ENCODE measurements around the gene NUDCD3.
"Not testable (repeated sequence)": the region's sequence is repeated elsewhere in the genome, so short reads cannot be mapped to it uniquely, and the experiment has no call there.

Gene NUDCD3

DNA sequence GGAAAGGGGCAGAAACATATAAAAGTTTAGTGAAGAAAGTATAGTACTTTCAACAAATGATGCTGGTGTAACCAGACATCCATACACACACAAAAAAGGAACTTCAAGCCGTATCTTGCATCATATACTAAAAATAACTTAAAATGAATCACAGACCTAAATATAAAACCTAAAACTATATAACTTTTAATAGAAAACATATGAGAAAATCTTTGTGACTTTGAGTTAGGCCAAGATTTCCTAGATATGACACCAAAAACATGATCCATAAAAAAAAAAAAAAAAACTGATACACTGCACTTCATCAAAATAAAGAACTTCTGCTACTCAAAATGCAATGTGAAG, 40.9 kb downstream of the NUDCD3 start:
- FAIRE-seq (peak; percentile 35), DNase-seq (ENCODE audit: low spot score) (no peak)

DNA sequence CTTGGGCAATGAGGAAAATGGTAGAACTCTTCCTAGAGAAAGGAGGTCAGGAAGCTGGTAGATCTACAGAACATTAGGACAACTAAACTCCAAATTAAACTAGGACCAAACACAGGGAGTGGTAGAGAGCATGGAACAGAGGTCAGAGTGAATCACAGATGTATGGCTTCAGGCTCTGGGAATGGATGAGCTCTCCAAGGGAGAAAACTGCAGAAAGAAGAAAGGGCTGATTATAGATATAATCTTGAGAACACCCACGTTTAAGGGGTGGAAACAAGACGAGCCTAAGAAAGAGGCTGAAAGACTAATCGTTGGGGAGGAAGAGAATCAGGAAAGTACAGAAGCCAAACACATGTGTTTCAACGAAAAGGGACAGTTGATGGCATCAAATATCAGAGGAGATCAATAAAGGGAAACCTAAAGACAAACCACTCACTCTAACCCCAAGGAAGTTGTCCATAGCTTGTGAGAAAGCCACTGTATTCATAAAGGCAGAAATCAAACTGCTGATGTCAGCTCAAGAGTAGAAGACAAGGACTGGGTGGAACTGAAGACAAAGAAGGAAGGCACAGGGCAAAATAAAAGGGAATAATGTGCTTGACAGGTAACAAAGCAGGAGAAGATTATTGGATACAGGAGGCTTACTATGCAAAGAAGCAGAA, 41.4 kb downstream of the NUDCD3 start:
- DNase-seq (ENCODE audit: low spot score) (no peak), FAIRE-seq (no peak)

DNA sequence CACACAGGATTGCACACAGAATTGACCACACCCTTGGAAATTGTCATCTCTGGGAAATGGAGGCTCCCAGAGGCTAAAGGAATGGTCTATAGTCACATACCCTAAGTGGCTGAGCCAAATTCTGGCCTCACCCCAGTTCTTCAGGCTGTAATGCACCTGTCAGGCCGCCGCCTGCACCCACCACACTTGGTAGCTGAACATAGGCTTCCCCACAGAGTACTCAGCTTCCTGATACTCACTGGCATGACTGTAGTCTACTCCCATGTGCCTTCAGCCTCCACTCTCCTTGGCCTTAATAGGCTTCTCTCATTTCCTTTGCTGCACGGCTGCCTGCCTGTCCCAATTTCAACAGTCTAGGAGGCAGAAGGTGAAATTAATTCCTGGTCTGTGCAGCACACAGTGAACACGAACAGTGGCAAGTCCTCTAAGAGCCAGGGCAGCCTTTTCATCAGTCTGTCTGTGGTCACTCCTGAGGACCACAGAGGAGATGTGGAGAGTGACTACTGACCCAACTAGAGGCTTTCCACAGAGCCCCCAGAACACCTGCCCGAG, 42.5 kb downstream of the NUDCD3 start:
- no peak for FAIRE-seq
- DNase-seq (ENCODE audit: low spot score) = no peak

DNA sequence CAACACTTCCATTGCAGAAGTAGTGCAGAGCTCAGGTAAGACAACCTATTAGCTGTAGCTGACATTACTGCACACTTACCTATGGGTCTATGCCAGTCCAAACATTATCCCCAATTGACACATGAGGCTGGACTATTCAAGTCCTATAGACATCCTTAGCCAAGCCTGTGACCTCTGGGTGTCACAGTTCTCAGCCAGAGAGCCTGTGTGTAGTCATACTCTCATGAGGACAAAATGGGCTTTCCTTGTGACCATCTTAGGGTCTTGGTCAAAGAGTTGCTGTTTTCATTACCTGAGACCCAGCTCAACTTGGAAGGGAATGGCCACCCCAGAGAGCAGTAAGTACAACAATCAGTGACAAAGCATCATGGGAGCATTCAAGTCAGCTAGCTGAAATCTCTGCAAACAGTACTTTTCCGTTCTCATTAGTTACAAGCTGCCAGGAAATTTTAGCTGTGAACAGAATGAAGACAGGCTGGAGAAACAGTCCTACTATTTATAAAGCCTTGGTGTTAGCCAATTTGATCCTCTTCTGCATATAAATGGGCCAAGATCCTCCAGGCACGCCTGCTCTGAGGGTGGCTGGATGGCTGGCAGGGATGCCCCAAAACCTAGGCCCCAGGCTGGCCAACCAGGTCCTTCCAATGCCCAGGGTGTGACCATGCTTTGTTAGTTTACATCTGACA, 44.3 kb downstream of the NUDCD3 start:
- FAIRE-seq (no peak), DNase-seq (ENCODE audit: low spot score) (no peak)

DNA sequence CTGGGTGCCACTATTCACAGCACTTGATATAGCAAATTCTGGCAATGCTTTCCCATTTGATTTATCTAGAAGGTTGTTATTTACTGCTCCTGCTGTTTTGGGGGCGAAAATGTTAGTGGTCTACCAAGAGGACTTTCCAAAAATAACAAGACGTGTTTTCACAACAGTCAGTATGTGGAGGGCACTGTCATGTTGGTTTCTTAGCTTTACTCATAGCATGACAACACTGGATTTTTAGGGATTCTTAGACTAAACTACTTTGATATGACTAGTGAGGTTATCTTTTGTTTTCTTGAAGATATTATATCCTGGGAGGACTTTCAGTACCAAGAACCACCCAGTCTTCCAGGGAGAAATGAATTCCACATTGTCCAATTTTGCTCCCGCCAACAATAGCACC, 49.4 kb downstream of the NUDCD3 start:
- no peak for DNase-seq (ENCODE audit: low spot score)
- no peak for FAIRE-seq

DNA sequence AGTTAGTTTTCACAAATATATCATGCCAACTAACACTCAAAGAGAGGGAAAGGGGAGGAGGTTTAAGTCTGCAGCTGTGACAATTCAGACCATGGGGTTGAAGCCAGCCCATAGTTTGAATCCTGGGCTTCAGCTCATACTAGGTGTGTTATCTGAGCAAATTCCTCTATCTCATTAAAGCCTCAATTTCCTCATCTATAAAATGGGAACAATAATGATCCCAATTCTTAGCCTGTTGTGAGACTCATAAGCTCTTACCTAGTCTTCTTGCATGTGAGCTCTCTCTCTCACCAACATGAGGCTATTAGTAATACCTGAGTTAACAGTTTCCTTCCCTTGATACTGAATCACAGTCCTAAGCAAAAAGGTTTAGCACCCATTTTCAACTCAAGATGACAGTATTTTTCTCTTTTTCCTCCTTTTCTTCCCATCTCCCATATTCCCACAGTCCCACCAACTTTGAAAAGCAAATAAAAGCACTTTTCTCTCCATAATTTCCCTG, 49.8 kb downstream of the NUDCD3 start:
- FAIRE-seq = no peak

DNA sequence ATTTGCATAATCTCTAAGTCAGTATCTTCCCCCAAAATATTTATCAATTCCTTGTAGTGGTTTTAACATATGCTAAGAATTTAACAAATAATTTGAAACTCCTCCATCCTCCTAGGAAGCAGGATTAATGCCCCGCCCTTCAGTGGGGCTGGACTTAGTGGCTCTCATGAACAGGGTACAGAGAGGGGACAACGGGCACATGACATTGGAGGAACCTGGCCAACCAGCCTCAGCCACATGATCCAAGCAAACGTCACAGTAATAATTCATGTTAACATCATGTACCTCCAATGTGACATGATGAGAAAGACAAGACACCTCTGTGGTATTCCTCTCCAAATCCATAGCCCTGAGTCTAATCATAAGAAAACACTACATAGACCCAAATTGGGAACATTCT, 50.5 kb downstream of the NUDCD3 start:
- DNase-seq (ENCODE audit: low spot score) (no peak), FAIRE-seq (no peak)

More for the DNA sequence above, 49.8 kb downstream of the NUDCD3 start:
- DNase-seq (ENCODE audit: low spot score) = no peak

DNA sequence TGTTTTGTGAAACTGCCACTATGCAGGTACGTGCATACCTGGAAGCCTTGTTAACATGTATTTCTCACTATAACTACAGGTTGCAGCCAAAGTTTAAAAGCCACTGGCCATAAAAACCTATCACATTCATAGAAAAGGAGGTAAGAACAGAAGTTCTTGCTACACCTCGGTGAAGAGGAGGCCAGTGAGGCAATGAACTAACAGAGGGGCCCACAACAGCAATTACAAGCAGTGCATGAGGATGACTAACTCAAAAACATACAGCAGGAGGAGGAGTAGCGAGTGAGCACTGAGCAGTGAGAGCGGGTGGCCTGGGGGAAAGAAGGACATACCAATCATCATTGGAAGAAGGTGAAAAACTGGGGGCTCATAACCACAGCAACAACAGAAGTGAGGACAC, 51.6 kb downstream of the NUDCD3 start:
- DNase-seq (ENCODE audit: low spot score) = no peak
- FAIRE-seq = no peak

DNA sequence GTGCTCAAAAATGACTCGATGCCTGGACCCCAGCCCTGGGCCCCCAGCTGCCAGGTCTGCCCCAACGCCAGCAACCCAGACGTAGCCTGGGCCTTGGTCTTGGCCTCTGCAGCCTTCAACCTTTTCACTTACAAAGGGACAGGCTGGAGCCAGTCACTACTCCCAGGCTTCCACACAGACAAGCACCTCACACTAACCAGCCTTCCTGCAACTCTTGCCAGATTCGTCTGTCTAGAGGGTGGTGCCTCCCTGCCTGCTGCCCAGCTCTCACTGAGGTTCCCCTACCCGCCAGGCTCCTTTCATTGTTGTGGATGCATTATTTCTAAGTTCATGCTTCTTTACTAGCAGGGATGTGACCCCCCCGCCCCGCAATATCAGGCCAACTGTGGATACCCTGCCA, 56.3 kb downstream of the NUDCD3 start:
- DNase-seq (ENCODE audit: low spot score) (no peak), FAIRE-seq (no peak)

DNA sequence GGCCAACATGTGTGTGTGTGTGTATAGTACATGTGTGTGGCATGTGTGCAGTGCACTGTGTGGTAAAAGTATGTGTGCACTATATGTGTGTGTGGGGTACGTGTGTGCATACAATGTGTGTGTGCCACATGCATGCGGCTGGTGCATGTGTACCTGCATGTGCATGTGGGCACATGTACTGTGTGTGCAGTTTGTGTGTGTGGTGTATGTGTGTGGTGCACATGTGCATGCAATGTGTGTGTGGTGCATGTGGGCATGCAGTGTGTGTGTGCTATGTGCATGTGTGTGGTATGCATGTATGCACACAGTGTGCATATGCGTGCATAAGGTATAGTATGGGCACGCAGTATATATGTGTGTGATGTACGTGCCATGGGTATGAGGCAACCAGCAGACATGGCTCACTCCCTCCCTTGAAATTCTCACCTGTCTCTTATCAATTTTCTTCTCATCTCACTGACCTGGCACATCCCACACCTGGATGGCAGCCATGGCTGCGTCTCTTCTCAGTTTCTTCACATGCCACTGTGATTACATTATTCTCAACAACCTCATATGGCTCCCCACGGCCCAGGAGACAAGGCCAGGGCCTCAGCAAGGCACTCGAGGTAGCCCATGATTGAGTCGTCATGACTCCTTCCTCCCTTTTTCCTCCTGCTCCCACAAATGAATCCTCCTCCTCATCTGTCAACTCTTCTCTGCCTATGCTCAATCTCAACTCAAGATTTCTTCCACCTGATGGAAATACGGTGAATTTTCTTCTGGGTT, 57.0 kb downstream of the NUDCD3 start:
- no peak for DNase-seq (ENCODE audit: low spot score)
- FAIRE-seq = no peak

DNA sequence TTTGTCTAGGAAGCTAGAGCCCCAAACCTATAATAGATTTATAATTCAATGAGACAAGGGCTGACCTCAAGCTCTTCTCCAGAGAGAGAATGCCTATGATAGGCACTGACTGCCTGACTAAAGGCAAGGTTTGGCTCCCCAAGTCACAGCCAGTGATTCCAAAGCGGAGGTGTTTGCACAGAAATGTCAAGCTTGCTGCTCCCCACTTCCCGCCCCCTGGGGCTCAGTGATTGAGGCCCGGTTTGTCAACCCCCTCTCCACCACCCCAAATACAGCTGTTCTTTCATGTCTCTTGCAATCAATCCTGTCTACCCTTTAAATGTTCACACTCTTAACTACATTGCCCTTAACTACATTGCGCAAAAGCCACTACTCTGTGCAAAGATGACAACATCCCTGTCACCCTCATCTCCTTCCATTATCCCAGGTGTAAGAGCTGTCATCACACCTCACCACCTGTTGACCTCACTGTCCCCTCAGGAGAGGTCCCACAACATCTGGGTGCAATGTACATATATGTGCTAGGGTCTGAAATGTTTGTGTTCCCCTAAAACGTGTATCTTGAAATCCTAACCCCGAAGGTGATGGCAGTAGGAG, 58.0 kb downstream of the NUDCD3 start:
- DNase-seq (ENCODE audit: low spot score) (no peak), FAIRE-seq (no peak)

DNA sequence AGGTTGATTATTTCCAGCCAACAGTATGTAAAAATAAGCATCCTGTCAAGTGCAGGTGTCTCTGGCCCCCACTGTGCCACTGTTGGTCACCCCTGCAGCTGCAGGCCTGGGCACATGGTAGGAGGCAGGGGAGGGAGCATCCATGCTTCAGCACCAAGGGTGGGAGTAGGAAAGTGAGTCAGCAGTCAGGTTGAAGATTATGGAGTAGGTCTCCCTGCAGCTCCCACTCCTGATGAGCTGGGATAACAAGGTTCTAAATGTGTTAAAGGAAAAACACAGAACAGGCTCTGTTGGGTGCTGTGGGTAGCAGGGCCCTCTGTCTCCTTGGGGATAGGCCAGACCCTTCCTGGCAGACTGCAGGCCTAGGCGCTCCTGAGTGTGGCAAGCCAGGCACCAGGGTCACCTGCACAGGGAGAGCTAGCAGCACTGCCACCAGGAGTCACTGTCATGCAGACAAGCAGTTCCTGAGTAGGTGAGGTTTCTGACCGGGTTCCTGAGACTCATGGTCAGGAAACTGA, 59.3 kb downstream of the NUDCD3 start:
- no peak for FAIRE-seq
- DNase-seq (ENCODE audit: low spot score) = peak; percentile 21

DNA sequence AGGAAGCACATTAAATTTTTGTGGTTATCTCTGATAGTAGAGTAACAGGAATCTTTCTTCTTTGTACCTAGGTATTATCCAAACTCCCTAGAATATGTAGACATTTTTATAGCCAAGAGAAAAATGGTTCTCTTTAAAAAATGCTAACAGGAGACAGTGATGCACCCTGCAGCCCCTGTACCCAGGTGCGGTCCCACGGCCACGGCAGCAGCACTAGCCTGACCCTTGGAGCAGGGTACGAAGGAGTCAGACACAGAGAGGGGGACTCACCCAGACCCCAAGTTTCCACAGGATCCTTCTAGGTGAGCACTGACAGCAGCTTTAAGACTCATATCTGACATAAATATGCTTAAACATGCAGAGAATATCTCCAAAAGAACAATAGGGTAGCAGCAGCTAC, 60.4 kb downstream of the NUDCD3 start:
- no peak for FAIRE-seq

DNA sequence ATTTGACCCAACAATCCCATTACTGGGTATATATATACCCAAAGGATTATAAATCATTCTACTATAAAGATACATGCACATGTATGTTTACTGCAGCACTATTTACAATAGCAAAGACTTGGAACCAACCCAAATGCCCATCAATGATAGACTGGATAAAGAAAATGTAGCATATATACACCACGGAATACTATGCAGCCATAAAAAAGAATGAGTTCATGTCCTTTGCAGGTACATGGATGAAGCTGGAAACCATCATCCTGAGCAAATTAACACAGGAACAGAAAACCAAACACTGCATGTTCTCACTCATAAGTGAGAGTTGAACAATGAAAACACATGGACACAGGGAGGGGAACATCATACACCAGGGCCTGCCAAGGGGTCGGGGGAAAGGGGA, 65.7 kb downstream of the NUDCD3 start:
- FAIRE-seq; DNase-seq (ENCODE audit: low spot score): not testable (repeated sequence)

More for the DNA sequence above, 60.4 kb downstream of the NUDCD3 start:
- no peak for DNase-seq (ENCODE audit: low spot score)

DNA sequence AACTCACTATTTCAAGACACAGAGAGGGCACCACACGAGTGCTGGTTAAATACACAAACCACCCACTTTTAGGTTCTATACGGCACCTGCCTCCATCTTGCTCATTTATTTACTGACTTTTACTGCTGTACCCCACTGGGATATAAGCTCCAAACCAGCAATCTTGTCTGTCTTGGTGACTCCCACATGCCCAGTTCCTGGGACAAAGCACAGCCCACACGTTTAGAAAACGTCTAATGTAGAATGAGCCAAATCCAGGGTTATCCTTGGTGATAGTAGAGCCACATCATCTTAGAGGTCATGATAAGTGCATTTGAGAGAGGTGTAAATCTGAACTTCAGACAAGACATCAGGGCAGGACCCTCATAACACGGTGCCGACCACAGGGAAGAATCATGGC, 73.5 kb downstream of the NUDCD3 start:
- FAIRE-seq = no peak
- DNase-seq (ENCODE audit: low spot score) = no peak

DNA sequence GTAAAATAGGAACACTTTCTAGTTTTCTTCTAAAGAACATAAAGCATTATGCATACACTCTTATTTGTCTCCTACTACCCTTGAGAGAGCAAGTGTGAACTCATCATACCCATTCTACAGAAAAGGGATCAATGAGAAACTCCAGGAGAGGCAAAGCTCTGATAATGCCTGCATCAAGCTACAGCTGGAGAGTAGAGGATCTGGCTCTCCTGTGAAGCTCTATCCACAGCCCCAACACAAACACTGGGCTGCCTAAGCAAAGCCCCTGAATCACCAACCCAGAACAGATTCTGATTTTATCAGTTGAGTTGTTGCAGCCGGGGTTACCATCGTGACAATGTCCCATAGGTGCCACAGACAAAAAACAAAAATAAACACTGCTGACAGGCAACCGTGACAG, 74.9 kb downstream of the NUDCD3 start:
- peak; percentile 91 for DNase-seq (ENCODE audit: low spot score)
- peak; percentile 70 for FAIRE-seq

DNA sequence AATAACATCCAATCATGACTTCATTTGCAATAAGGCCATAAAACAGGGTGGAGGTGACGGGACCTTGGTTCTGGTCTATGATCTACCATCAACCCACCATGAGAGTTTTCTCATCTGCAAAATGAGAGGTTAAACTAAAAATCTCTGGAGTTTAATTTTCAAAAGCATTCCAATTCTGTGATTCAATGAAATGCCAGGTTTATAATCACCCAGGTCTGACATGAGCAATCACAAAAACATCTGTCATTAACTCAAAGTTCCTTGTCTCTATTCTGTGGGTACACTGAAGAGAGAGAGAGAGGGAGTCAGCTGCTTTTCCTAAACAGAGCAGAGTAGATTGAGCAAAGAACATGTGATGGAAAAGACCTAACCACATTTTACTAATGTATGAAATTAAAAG, 75.4 kb downstream of the NUDCD3 start:
- DNase-seq (ENCODE audit: low spot score) (peak; percentile 95), FAIRE-seq (peak; percentile 99)

DNA sequence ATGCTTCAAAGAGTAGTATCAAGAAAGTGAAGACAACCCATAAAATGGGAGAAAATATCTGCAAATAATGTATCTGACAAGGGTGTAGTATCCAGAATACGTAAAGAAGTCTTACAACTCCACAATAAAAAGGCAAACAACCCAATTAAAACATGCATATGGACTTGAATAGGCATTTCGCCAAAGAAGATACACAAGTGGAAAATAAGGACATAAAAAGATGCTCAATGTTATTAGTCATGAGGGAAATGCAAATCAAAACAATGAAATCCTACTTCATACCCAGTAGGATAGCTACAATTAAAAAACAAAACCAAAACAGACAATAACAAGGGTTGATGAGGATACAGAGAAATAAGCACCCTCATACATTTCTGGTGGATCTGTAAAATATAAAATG, 79.2 kb downstream of the NUDCD3 start:
- FAIRE-seq = no peak
- no peak for DNase-seq (ENCODE audit: low spot score)

DNA sequence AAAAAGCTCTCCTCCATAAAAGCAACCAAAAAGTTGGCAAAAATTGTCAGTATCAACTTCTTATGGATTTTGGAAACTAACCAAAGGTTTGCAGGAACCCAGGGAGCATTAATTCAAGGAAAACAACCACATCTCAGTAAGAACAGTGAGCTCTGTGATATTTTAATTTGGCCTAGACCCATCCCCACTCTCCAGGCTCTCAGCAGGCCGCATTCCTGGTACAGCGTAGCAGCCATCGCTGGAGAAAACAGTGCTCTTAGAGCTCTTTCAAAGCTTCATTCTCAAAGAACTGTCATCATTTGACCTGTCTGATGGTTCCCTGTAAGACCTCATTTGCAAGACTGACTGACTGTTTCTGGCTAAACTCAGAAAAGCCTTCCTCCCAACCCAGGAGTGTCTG, 81.9 kb downstream of the NUDCD3 start:
- DNase-seq (ENCODE audit: low spot score) (no peak), FAIRE-seq (no peak)

DNA sequence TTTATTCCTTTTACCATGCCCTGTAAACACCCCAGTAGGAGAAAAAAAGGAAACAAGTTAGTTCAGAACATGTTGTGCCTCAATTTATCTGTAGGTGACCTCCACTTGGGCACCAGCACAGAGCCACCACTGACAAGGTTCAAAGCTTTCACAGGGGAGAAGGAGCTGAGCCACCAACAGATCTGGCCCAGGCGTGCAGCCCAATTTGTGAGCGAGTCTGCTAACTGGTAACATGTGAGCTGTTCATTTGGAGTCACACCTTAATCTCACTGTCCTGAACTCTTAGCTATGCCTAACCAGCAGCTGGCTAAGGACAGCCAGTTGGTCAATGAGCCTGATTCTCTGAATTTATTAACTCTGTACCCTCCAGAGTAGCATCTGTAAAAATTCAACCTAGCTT, 86.7 kb downstream of the NUDCD3 start:
- DNase-seq (ENCODE audit: low spot score) (no peak), FAIRE-seq (no peak)

DNA sequence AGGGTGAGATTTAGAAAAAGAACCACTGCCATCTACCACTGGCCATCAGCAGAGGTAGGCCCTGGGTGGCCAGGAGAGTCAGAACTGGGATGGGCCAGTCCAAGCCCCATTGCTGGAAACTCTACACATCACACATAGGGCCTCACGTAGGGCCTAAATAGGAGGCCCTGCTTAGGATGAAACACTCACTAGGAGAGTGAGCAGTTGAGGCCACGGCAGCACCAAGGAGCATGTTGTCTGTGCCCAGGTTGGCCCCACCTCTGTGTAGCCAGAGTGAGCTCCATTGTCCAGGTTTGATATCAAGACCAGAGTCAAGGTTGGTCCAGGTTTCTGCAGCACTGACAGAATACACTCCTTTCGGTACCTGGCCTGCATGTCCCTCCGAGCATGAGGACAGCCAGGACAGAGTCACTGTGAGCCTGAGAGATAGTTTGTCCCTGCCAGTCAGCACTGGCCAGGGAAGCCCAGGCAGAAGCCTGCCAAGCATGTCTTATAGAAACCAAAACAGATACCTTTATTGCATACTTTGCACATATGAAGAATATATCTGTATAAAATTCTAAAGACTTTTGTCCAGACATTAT, 87.2 kb downstream of the NUDCD3 start:
- FAIRE-seq (no peak), DNase-seq (ENCODE audit: low spot score) (no peak)

Measured in RCC 7860 (cell line).